GM10847 (cell line): ENCODE measurements around the gene DISC1.

Source experiments
- POLR2A ChIP-seq: IDR thresholded peaks from 2 replicates; pipeline ENCODE4 v1.6.1; 2011; ENCODE audit not compliant: insufficient read length; ENCODE audit errors: extremely low read depth

Gene DISC1

GRCh38 chr1:231601824-231602672 is 24.5 kb upstream of the DISC1 start:
- TF ChIP-seq POLR2A: no peak

- TF ChIP-seq POLR2A: no peak
Observed at GRCh38 chr1:231602673-231602984, 24.0 kb upstream of the DISC1 start.

DNA sequence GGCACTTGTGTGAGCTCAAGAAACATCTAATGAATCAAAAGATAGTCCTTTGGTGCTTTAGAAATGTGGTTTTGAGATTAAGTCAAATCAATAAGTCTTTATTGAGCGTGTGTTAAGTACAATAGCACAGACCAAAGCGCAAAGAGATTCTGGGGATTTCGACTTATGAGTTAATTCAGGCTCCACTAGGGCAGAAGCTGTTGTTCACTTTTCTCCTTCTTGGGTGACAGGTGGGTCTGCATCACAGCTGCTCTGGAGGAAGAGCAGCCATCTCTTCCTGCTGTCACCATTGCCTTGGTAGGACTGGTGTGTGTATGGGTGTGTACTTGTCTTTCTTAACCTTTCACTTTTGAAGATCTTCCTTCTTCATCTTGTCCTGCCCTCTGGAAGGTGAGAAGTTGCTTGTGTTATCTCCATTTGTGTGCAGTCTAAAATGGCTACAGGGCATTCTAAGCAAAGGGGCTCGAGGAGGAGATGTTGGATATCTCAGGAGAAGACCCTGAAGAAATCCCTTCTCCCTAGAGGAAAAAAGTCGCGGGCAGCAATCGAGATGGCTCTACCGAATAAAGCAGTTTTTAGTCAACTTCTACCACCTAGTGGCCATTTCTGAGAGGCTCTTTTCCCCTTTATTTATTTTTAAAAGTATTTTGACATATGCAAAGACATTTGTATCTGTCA is 22.9 kb upstream of the DISC1 start:
- no peak for TF ChIP-seq POLR2A

- TF ChIP-seq POLR2A: no peak
Observed at GRCh38 chr1:231604276-231604621, 22.3 kb upstream of the DISC1 start.

DNA sequence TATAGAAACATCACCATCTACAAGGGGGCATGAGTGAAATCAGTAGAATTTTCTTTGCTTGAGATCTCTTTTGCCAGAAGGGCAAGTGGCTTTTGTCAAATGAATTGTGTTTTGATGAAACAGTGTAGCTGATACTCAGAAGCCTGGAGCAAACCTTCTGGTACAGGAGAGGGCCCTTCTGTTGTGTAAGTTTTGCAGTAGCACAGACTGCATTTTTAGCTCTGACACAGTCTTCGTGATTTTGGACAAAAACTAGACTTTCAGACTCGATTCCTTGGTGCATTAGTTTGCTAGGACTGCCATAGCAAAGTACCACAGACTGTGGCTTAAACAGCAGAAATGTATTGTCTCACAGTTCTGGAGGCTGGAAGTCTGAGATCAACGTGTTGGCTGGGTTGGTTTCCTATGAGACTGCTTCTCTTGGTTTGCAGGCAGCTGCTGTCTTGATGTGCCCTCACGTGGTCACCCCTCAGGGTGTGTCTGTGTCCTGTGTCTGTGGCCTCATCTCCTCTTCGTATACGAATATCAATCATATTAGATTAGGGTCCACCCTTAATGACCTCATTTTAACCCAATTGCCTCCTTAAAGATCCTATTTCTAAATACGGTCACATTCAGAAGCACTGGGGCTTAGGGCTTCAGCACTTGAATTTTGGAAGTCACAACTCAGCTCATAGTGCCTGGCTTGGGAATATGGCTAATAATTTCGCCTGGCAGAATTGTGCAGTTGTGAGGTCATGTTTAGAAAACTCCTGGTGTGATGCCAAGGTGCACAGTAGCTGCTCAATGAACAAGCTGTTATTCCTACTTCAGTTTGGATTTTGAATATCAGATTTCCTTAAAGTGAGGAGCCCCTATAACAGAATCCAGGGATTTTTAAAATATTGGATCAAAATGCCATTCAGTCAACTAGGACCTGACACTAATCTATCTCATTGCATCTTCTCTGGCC is 21.2 kb upstream of the DISC1 start:
- TF ChIP-seq POLR2A: no peak

DNA sequence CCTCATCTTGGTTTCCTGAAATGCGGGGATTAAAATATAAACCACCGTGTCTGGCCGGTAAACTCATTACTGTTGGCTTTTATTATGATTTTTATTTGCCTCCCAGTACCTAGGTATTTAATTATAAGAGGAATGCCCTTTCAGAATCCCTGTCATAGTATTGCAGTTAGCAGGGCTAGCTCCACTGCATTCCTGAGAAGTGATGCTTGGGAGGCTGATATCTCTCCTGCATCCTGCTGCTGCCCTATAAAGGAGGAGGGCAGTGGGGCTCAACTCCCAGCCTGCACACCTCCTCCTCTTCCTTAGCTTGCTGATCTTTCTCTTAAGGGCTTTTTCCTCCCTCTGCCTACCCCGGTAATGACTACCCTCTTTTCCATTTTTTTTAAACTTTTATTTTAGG is 19.9 kb upstream of the DISC1 start:
- no peak for TF ChIP-seq POLR2A

DNA sequence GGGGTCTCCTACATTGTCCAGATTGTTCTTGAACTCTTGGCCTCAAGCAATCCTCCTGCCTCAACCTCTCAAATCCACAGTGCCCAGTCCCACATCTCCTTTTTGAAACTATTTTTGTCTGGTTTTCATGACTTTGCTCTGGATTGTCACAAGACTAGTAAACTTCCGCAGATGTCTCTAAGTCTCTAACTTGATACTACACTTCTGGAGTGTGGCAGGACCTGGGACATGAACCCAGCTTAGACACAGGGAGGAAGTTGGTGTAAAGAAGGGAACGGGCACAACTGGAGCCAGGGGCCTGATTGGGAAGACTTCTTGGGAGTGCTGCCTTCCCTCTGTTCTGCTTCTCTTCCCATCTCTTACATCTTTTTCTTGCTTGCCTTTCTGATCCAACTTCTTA is 16.2 kb upstream of the DISC1 start:
- TF ChIP-seq POLR2A: no peak

GRCh38 chr1:231611111-231611510 is 15.5 kb upstream of the DISC1 start:
- no peak for TF ChIP-seq POLR2A

DNA sequence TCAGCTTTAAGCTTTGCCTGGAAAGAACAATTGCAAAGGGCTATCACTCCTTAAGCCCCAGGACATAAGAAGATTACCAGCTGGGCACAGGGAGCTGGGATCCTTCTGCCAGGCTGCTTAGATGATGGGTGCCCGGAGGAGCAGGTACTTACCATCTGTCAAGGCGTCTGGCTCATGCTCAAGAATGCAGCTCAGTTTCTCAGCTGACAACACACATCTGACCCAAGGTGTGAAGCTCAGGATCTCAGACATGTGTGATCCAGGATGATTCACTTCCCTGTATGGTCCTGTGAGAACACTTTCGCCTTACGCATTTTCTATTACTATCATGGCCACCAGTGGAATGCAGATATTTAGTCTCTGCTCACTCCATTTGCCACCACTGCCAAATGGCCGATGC is 14.7 kb upstream of the DISC1 start:
- no peak for TF ChIP-seq POLR2A

DNA sequence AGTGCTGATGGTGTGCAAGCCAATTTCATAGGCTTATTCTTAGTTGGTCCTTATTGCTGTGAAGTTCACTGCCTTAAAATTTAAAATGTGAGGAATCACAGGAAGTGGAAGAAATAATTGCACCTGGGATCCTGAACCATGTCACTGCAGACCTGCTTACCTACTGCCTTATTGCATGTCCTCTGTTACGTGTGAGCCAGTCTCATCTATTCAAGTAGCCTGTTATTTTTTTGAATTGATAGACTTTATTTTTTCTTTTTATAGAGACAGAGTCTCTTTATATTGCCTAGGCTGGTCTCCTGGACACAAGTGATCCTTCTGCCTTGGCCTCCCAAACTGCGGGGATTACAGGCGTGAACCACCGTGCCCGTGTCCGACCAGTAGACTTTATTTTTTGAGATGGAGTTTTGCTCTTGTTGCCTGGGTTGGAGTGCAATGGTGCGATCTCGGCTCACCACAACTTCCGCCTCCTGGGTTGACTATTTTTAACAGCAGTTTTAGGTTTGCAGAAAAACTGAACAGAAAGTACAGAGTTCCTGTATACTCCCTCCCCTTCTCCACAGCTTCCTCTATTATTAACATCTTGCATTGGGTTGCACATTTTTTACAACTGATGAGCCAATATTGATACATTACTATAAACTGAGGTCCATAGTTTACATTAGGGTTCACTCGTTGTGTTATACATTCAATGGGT is 14.0 kb upstream of the DISC1 start:
- no peak for TF ChIP-seq POLR2A

GRCh38 chr1:231613419-231614349 is 12.9 kb upstream of the DISC1 start:
- TF ChIP-seq POLR2A: no peak

GRCh38 chr1:231616667-231617066 is 9.9 kb upstream of the DISC1 start:
- no peak for TF ChIP-seq POLR2A

DNA sequence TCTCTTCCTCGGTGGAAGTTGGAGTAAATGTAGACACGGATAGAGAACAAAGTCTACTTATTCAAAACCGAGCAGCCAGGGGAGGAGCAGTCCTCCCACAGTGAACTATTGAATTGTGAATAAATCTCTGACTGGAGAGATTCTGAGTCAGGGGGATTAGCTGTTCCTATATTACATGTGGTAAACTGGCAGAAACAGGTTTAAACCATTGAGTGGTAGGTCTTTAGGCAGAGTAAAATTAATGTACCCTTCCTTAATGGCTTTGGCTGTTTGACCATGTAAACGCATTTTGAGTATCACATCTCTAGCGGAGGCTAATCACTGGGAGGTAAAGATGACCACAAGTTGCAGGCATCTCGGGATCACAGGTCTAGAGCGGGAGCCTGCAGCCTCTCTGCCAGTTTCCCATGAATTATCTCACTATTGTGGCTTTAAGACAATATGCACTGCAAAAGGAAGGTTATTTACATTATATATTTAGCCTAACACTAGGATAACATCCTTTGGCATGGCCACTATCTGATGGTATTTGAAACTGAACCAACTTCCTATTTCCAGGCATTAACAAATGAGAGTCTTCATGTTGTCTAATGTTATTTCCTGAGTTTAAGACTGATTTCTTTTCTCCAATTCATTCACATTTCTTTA is 7.9 kb upstream of the DISC1 start:
- no peak for TF ChIP-seq POLR2A

DNA sequence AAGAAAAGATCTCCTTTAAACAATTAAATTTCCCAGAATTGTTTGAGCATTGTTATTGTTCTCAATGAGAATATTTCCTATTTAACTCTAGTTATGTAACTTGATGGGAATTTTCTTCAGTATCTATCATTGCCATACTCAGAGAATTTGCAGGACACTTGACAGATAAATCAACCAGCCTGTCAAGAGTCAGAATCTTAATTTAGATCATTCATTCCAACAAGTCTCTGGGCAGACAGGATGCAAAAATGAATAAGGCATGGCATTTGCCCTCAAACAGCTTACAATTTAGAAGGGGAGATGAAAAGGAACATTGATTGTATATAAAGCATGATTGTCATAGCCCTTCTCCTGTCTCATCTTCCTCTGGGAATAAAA is 7.3 kb upstream of the DISC1 start:
- TF ChIP-seq POLR2A: no peak

- TF ChIP-seq POLR2A: no peak
Observed at GRCh38 chr1:231625975-231626534, 535 bp upstream of the DISC1 start.
